GM12874 (cell line): Measurements from ENCODE around the gene RELT.

Experiments used
- TF ChIP-seq, protein P1 (sequence below): IDR thresholded peaks from 2 replicates; pipeline ENCODE4 v1.5.1; 2011; ENCODE audit warnings: low read depth, mild to moderate bottlenecking, control low read depth, low read length, moderate library complexity; ENCODE audit not compliant: insufficient read depth

Gene RELT

GRCh38 chr11:73372375-73372993, 3.7 kb upstream of the RELT start:
- TF ChIP-seq, protein P1, sequence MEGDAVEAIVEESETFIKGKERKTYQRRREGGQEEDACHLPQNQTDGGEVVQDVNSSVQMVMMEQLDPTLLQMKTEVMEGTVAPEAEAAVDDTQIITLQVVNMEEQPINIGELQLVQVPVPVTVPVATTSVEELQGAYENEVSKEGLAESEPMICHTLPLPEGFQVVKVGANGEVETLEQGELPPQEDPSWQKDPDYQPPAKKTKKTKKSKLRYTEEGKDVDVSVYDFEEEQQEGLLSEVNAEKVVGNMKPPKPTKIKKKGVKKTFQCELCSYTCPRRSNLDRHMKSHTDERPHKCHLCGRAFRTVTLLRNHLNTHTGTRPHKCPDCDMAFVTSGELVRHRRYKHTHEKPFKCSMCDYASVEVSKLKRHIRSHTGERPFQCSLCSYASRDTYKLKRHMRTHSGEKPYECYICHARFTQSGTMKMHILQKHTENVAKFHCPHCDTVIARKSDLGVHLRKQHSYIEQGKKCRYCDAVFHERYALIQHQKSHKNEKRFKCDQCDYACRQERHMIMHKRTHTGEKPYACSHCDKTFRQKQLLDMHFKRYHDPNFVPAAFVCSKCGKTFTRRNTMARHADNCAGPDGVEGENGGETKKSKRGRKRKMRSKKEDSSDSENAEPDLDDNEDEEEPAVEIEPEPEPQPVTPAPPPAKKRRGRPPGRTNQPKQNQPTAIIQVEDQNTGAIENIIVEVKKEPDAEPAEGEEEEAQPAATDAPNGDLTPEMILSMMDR = peak; percentile 37; the same call in 1 of the 2 replicates

DNA sequence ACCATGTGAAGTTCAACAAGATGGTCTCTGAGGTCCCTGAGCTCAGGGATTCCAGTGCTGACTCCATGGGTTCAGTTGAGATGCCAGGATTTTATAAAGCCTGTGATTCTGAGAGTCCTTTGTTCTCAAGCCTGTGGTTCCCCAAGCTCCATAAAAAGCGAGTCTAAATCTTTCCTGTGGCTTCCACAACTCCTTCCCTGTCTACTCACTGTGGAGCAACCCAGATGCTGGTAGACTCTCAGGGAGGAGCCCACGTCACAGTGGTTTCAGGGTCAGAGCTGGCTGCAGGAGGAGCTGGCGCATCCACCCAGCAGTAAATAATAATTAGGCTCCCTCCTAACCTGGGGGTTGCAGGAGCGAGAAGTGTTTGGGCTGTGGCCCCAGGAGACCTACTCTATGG, 2.0 kb upstream of the RELT start:
- TF ChIP-seq, protein P1 = no peak

GRCh38 chr11:73375830-73376159, 404 bp upstream of the RELT start:
- TF ChIP-seq, protein P1 = no peak

GRCh38 chr11:73376803-73377629, 817 bp downstream of the RELT start:
- TF ChIP-seq, protein P1 = no peak

DNA sequence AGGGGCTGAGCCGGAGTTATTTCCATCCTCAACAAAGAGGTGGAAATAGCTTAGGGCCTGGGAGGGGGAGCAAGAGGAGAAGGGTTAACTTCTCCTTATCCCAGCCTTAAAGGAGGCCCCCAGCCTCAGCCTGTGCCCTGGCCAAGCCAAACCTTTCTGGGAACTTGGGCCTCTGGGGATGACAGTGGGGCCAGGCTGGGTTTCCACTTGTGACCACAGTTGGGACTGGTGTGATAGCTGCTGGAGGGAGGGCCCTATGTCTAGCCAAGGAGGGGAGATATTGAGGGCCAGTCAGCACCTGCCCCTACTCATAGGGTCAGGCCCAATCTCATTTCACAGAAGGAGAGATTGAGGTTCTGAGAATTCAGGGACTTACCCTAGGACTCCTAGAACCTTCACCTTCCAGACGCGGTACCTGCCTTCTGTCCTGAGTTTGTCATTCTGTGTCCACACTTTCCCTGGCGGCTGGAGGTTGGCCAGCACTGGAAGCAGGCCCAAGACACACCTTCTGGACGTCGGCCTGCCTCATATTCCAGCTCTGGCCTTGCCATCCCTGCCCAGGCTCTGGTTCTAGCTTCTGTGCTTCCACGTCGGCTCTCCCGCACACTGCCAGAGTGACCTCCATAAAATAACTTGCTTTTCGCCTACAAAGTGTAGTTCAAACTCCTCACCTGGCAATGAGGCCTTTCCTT, 3.1 kb downstream of the RELT start:
- TF ChIP-seq, protein P1 = no peak

DNA sequence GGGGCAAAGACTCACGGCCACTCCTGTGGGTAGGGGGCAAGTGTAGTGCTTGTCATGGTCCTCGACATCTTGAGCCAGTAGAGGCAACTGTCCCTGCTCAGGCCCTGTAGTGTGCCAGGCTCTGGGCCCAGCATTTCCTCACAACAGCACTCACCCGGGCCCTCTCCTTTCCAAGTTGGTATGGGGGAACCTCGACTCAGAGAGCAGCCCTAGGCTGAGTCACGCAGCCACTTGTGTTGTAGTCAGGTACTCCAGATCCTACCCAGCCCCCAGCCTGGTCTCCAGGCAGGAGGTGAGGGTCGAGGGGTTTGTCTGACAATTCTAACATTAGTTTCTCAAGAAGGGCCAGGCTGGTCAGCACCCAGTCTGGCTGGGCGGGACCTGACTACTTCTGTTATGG, 4.1 kb downstream of the RELT start:
- TF ChIP-seq, protein P1 = no peak

GRCh38 chr11:73380897-73381410, 4.8 kb downstream of the RELT start:
- TF ChIP-seq, protein P1 = no peak
